Activated B cell treated with CpG ODN at 0.5 μM for 24 hours (primary cell): Measurements from ENCODE around the gene PPL. TPM values are rescaled to one million over a fixed set of nuclear protein-coding genes. Genes with fewer than 3 reads are reported as not detected.

Experiments
- ATAC-seq: fragments of 200-7000 bp; cut with Tn5 transposase; one replicate; pipeline ENCODE4 v1.10.0; 2021; ENCODE audit warnings: low read depth, mild to moderate bottlenecking, moderate library complexity
- CTCF ChIA-PET: fragments of 350-600 bp; sonication (Branson Sonifier 250); formaldehyde crosslinking; loops from one replicate; lab custom pipeline; 2021; ENCODE audit warnings: antibody characterized with exemption; lab: Charles Lee
- POLR2A ChIA-PET: fragments of 350-600 bp; sonication (Branson Sonifier 250); formaldehyde crosslinking; loops from one replicate; lab custom pipeline; 2021; ENCODE audit warnings: antibody characterized with exemption; lab: Charles Lee
- DNase-seq: peaks from one replicate; pipeline ENCODE4 v3.0.0; 2022
- H3K27ac Mint-ChIP-seq: one replicate; pipeline ENCODE4 v1.8.0; 2020; ENCODE audit warnings: mixed read lengths
- H3K27me3 Mint-ChIP-seq: one replicate; pipeline ENCODE4 v1.8.0; 2021; ENCODE audit warnings: mixed read lengths
- H3K36me3 Mint-ChIP-seq: one replicate; pipeline ENCODE4 v1.8.0; 2021; ENCODE audit warnings: low read depth, mixed read lengths
- H3K4me1 Mint-ChIP-seq: one replicate; pipeline ENCODE4 v1.8.0; 2021; ENCODE audit warnings: mixed read lengths
- H3K4me3 Mint-ChIP-seq: one replicate; pipeline ENCODE4 v1.8.0; 2020; ENCODE audit warnings: mild to moderate bottlenecking, mixed read lengths
- H3K9me3 Mint-ChIP-seq: one replicate; pipeline ENCODE4 v1.8.0; 2020; ENCODE audit warnings: mixed read lengths
- intact Hi-C: fragments of 100-400 bp; cut with micrococcal nuclease; formaldehyde crosslinking; loops from one replicate; pipeline ENCODE4 v1.15.1; 2024
- total RNA-seq: library from RNA; stranded (reverse); gene quantifications from 2 replicates; pipeline ENCODE4 v1.2.3, GENCODE V29; 2022
- TF ChIP-seq, protein P1 (sequence below): fragments of 200-600 bp; IDR thresholded peaks from one replicate; pipeline ENCODE4 v1.8.0; 2022; ENCODE audit warnings: antibody characterized with exemption, mild to moderate bottlenecking

The PPL gene
- total RNA-seq, 1 donor from 2014 or later = 0.04 TPM

DNA sequence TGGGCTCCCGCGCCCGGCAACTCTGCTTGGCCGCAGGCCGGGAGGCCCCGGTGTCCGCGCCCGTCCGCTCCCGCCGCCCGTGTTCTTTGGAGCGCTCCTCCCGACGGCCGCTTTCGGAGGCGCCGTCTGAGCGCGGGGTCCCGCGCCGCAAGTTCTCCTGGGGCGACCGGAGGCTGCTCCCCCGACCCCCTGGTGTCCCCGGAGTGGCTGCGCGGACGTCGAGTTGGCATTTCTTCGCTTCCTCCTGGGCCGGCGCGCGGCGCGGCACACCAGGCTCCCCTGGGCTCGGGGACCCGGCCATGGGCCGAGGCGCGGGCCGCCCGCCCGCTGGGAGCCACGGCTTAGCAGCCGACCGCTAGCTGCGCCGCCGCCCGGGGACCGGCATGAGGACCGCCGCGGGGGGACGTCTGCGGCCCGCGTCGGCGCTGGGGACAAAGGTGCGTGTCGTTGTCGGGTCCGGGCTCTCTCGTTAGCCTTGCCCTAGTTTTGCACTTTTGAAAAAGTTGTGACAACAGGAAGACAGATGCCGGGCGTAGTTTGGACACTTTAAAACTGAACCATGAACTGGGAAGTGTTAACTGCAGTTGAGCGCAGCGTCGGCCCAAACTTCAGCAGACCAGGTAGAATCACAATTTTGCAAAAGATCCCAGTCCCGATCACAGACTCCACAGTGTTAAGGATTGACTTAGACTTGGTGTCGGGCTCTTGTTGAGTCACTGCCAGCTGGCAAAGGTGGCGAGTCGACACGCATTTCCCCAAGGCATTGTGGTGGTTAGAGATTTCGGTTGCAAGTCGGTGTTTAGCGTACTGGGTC, 89.0 kb downstream of the PPL start:
- ChIA-PET CTCF (interaction anchor here (1.5 kb wide), 1 partner anchor 113 kb away, joined by 4 read pairs; the partner anchor contains the start of genes ANKS3 and DNAAF8), POLR2A (interaction anchor here (0.6 to 3.0 kb wide), 7 partner anchors 9 to 310 kb away, joined by 3 to 15 read pairs (median 5); partner anchors contain the start of genes ANKS3, CDIP1, DNAAF8 and ROGDI)
- no peaks in the 10 kb centered on the region for H3K9me3 Mint-ChIP-seq
- H3K27ac Mint-ChIP-seq = peak overlapping the region; percentile 92
- H3K36me3 Mint-ChIP-seq = peaks cover 39% of the 10 kb centered on the region
- peaks cover 53% of the 10 kb centered on the region for H3K4me1 Mint-ChIP-seq
- peak; percentile 63 for DNase-seq
- H3K27me3 Mint-ChIP-seq = no peaks in the 10 kb centered on the region
- ATAC-seq = peak; percentile 11
- TF ChIP-seq, protein P1, sequence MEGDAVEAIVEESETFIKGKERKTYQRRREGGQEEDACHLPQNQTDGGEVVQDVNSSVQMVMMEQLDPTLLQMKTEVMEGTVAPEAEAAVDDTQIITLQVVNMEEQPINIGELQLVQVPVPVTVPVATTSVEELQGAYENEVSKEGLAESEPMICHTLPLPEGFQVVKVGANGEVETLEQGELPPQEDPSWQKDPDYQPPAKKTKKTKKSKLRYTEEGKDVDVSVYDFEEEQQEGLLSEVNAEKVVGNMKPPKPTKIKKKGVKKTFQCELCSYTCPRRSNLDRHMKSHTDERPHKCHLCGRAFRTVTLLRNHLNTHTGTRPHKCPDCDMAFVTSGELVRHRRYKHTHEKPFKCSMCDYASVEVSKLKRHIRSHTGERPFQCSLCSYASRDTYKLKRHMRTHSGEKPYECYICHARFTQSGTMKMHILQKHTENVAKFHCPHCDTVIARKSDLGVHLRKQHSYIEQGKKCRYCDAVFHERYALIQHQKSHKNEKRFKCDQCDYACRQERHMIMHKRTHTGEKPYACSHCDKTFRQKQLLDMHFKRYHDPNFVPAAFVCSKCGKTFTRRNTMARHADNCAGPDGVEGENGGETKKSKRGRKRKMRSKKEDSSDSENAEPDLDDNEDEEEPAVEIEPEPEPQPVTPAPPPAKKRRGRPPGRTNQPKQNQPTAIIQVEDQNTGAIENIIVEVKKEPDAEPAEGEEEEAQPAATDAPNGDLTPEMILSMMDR = no peak
- intact Hi-C loops = loop anchor here (1.0 to 5.0 kb wide), 10 partner anchors 46 to 436 kb away; partner anchors contain the start of genes ALG1, ANKS3, DNAAF8 and MGRN1
- peak overlapping the region; percentile 87 for H3K4me3 Mint-ChIP-seq

- ATAC-seq (peak; percentile 88), DNase-seq (peak; percentile 100)
- no peaks in the 10 kb centered on the region for H3K9me3 Mint-ChIP-seq
- peaks cover 44% of the 10 kb centered on the region for H3K36me3 Mint-ChIP-seq
- peaks cover 51% of the 10 kb centered on the region for H3K4me1 Mint-ChIP-seq
- TF ChIP-seq, protein P1 = no peak
- H3K27ac Mint-ChIP-seq = peak within 1 kb of the TSS; percentile 92
- H3K27me3 Mint-ChIP-seq = no peaks in the 10 kb centered on the region
- POLR2A ChIA-PET = interaction anchor here (0.6 to 3.0 kb wide), 8 partner anchors 10 to 309 kb away, joined by 3 to 15 read pairs (median 4); partner anchors contain the start of genes ANKS3, CDIP1, DNAAF8 and ROGDI
- CTCF ChIA-PET = interaction anchor here (1.4 to 1.5 kb wide), 2 partner anchors 113 to 237 kb away, joined by 4 read pairs; partner anchors contain the start of genes ANKS3 and DNAAF8
- peak within 1 kb of the TSS; percentile 90 for H3K4me3 Mint-ChIP-seq
- intact Hi-C loops = loop anchor here (1.0 to 5.0 kb wide), 10 partner anchors 45 to 435 kb away; partner anchors contain the start of genes ALG1, ANKS3, DNAAF8 and MGRN1
Observed at GRCh38 chr16:4846901-4847773, 89.8 kb downstream of the PPL start, which contains the start of the genes GLYR1 and UBN1. TSS of gene GLYR1 (minus strand) at chr16:4847288. CDS start at chr16:4847265, 23 bp downstream. TSS of gene UBN1 (plus strand) at chr16:4847481. CDS start at chr16:4852918, 5,437 bp downstream.

DNA sequence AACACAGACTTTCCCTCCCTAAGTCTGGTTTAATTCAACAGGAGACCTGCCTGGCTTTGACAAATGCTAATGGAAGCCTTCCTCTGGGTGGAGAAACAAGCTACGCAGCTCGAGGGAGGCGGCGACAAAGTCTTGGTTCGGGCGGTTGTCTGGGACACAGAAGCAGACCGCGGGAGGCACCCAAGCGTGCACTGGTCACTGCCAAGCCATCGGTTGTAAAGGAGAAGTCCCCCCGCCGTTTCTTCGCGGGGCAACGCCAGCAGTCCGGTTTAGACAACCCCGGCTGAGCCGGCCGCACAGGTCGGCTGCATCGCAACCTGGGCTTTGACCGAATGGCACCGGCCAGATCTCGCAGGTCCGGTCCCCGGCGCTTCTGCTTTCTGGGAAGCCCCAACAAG, 90.4 kb downstream of the PPL start:
- POLR2A ChIA-PET = interaction anchor here (0.7 to 3.0 kb wide), 6 partner anchors 10 to 252 kb away, joined by 3 to 15 read pairs (median 10); partner anchors contain the start of genes ANKS3, DNAAF8 and ROGDI

DNA sequence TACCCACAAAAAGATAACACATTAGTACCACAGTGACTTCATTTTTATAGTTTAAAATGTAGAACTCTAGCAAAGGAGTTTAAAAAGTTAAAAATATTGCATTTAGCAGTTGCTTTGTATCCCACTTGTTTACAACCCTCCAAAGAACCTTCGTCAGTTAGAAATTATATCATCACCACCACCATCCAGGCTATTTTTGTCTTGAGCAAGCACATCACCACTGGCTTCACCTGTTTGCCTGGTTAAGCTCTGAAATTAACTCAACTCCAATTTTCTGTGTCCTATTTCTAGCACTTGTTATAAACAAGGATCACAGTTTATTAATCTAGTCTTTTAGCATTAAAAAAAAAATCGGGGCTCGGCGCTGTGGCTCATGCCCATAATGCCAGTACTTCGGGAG, 96.0 kb downstream of the PPL start:
- H3K4me1 Mint-ChIP-seq = peaks cover 12% of the 10 kb centered on the region
- no peak overlapping the region for H3K4me3 Mint-ChIP-seq
- TF ChIP-seq, protein P1 = no peak
- H3K9me3 Mint-ChIP-seq = no peaks in the 10 kb centered on the region
- intact Hi-C loops = no loop called here
- no peaks in the 10 kb centered on the region for H3K27me3 Mint-ChIP-seq
- ChIA-PET CTCF (no interaction called here), POLR2A (interaction anchor here (1.4 kb wide), 1 partner anchor 39 kb away, joined by 3 read pairs; the partner anchor contains the start of gene ROGDI)
- no peak for ATAC-seq
- no peak for DNase-seq
- H3K36me3 Mint-ChIP-seq = peaks cover 89% of the 10 kb centered on the region
- no peak overlapping the region for H3K27ac Mint-ChIP-seq

More for the DNA sequence above, 90.4 kb downstream of the PPL start:
- Mint-ChIP-seq H3K27ac (peak overlapping the region; percentile 84), H3K36me3 (peaks cover 48% of the 10 kb centered on the region), H3K27me3 (no peaks in the 10 kb centered on the region), H3K4me1 (peaks cover 48% of the 10 kb centered on the region), H3K9me3 (no peaks in the 10 kb centered on the region), H3K4me3 (peak overlapping the region; percentile 88)
- DNase-seq = no peak
- no peak for ATAC-seq
- TF ChIP-seq, protein P1 = no peak
- CTCF ChIA-PET = interaction anchor here (1.4 kb wide), 1 partner anchor 238 kb away, joined by 4 read pairs; no protein-coding TSS in a partner anchor
- intact Hi-C loops = loop anchor here (2.0 to 5.0 kb wide), 5 partner anchors 110 to 434 kb away; partner anchors contain the start of genes ALG1 and MGRN1
